ENCODE measurements around the gene TNPO1.

- TF ChIP-seq CTCF (IDR thresholded peaks at IDR 0.05; ENCODE audit: low read depth, low read length, missing input control) = no peak
- TF ChIP-seq FOXA2 (IDR thresholded peaks at IDR 0.05) = no peak
- no peak for TF ChIP-seq TAF1 (conservative IDR thresholded peaks at IDR 0.05)
- no peak for TF ChIP-seq HNF4G (IDR thresholded peaks at IDR 0.05)
- no peak for TF ChIP-seq EGR1 (IDR thresholded peaks at IDR 0.05; ENCODE audit: low read depth in 2 of 2)
- no peak for TF ChIP-seq GABPA (IDR thresholded peaks at IDR 0.05 in 1 of 2, conservative IDR thresholded peaks at IDR 0.05 in 1 of 2)
- TF ChIP-seq FOXA1 (IDR thresholded peaks at IDR 0.05) = no peak
- TF ChIP-seq HNF4A (conservative IDR thresholded peaks at IDR 0.05) = no peak
- TF ChIP-seq MAX (IDR thresholded peaks at IDR 0.05) = no peak
- no peak for TF ChIP-seq RXRA (IDR thresholded peaks at IDR 0.05)
Observed at GRCh38 chr5:72817671-72818266, 1.3 kb downstream of the TNPO1 start.
